Measurements from ENCODE around the gene CBFA2T3. TPM values are rescaled to one million over a fixed set of nuclear protein-coding genes. Genes with fewer than 3 reads are reported as not detected.

CBFA2T3 gene
- total RNA-seq, 4 donors from 2014 or later = 3.5 to 35.5 (median 6.8) TPM

GRCh38 chr16:88971371-88972097 lies 5.5 kb downstream of the CBFA2T3 start:
- peak in 2 of 3 donors; percentile 76 to 80 for DNase-seq
- no peaks in the 10 kb centered on the region for H3K27me3 ChIP-seq

DNA sequence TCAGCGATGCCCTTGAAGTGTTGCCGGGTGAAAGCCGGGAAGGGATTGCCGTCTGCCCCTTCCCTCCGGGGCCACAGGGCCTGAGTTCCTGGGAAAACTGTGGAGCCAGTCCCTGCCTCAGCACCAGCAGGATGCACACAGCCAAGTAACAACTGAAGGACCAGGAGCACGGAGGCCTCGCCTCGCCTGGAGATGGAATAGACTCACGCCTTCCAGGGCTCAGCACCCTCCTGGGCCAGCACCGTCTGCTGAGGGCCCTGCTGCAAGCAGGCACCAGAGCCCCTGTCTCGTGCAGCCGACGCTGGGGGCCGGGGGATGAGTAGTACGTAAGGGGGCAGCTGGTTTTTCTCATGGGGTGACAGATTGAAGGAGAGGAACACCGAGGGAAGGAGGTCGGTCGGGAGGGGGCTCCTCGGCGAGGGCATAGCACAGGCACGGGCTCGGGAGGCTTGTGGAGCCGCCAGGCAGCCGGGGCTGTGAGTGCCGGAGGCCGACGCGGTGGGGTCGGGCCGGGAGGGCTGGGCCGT lies 6.4 kb downstream of the CBFA2T3 start:
- peaks cover 0 to 65% (median 9%) of the 10 kb centered on the region in 4 donors for H3K4me1 ChIP-seq
- H3K27me3 ChIP-seq = no peaks in the 10 kb centered on the region

More at GRCh38 chr16:88971371-88972097, 5.5 kb downstream of the CBFA2T3 start:
- Histone ChIP-seq H3K4me3 (peak overlapping the region in 1 of 4 donors; percentile 18), H3K4me1 (peaks cover 0 to 61% (median 10%) of the 10 kb centered on the region in 4 donors), H3K9me3 (no peaks in the 10 kb centered on the region), H3K36me3 (no peaks in the 10 kb centered on the region), H3K27ac (peak overlapping the region in 1 of 4 donors; percentile 89)
- TF ChIP-seq POLR2A (IDR thresholded peaks at IDR 0.05) = no peak
- TF ChIP-seq CTCF (IDR thresholded peaks at IDR 0.05) = no peak

DNA sequence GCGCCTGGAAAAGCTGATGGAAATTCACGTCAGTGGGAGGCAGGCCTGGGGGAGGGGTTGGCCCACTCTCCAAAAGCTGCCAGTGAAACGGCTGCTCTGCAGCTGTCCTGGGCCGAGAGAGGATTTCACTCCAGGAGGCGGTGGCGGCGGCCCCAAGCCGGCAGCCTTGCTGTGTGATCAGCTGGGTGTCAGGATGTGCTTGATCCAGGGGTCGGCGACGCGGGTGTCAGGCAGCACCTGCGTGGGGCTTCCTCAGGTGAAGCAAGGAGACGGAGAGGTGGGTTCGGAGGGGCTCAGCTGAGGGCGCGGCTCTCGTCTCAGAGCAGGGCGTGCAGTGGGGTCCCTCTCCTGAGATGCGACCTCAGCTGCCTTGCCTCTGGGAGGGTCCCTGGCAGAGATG lies 7.0 kb downstream of the CBFA2T3 start:
- DNase-seq = no peak
- no peaks in the 10 kb centered on the region for H3K36me3 ChIP-seq
- H3K4me1 ChIP-seq = peaks cover 0 to 69% (median 9%) of the 10 kb centered on the region in 4 donors
- no peak overlapping the region for H3K4me3 ChIP-seq
- no peaks in the 10 kb centered on the region for H3K27me3 ChIP-seq
- H3K9me3 ChIP-seq = no peaks in the 10 kb centered on the region
- H3K27ac ChIP-seq = peak overlapping the region in 1 of 4 donors; percentile 89
- no peak for TF ChIP-seq POLR2A (IDR thresholded peaks at IDR 0.05)
- TF ChIP-seq CTCF (IDR thresholded peaks at IDR 0.05) = no peak

More for the DNA sequence above, 6.4 kb downstream of the CBFA2T3 start:
- Histone ChIP-seq H3K27ac (peak overlapping the region in 1 of 4 donors; percentile 89), H3K4me3 (no peak overlapping the region), H3K9me3 (no peaks in the 10 kb centered on the region), H3K36me3 (no peaks in the 10 kb centered on the region)
- TF ChIP-seq POLR2A (IDR thresholded peaks at IDR 0.05) (no peak), CTCF (IDR thresholded peaks at IDR 0.05) (no peak)
- DNase-seq = no peak

DNA sequence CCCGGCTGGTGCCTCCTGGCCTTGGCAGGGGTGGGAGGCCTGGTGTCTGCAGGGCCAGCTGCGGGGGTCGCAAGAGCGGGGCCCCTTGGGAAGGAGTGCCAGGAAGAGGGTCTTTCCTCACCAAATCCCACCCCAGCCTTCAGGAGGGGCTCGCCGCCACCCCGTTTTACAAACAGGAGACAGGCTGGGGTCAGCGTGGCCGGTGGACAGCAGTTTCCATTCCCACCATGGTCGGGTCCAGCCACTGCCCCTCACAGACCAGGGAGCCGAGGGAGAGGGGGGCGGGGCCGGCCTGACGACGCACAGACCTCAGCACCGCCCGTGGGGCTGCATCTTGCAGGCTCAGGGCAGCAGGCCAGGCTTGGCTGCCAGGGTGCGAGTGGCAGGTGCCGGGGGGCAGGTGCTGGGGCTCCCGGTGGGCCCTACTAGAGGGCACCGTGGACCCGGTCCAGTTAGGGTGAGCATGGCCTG lies 7.6 kb downstream of the CBFA2T3 start:
- H3K4me1 ChIP-seq = peaks cover 0 to 69% (median 9%) of the 10 kb centered on the region in 4 donors
- H3K27me3 ChIP-seq = no peaks in the 10 kb centered on the region
- no peaks in the 10 kb centered on the region for H3K9me3 ChIP-seq
- DNase-seq = no peak
- H3K36me3 ChIP-seq = no peaks in the 10 kb centered on the region
- TF ChIP-seq POLR2A (IDR thresholded peaks at IDR 0.05) (no peak), CTCF (IDR thresholded peaks at IDR 0.05) (no peak)
- peak overlapping the region in 1 of 4 donors; percentile 89 for H3K27ac ChIP-seq
- no peak overlapping the region for H3K4me3 ChIP-seq

- TF ChIP-seq POLR2A (IDR thresholded peaks at IDR 0.05) (no peak), CTCF (IDR thresholded peaks at IDR 0.05) (no peak)
- no peak for DNase-seq
- H3K9me3 ChIP-seq = no peaks in the 10 kb centered on the region
- peak overlapping the region in 1 of 4 donors; percentile 31 for H3K4me3 ChIP-seq
- H3K4me1 ChIP-seq = peaks cover 0 to 69% (median 9%) of the 10 kb centered on the region in 4 donors
- no peaks in the 10 kb centered on the region for H3K36me3 ChIP-seq
- H3K27me3 ChIP-seq = no peaks in the 10 kb centered on the region
- H3K27ac ChIP-seq = peak overlapping the region in 1 of 4 donors; percentile 89
These were observed 8.3 kb downstream of the CBFA2T3 start for GRCh38 chr16:88968589-88969280.
